ENCODE results near the gene BICRA.
"Not testable (repeated sequence)": the region's sequence is repeated elsewhere in the genome, so short reads cannot be mapped to it uniquely, and the experiment has no call there.

The BICRA gene

GRCh38 chr19:47700934-47701716, 92.2 kb downstream of the BICRA start:
- Mint-ChIP-seq H3K9me3 (no peaks in the 10 kb centered on the region), H3K4me3 (no peak overlapping the region), H3K27ac (no peak overlapping the region), H3K4me1 (ENCODE audit: low read depth in 2 of 2) (peaks cover 0 to 2% of the 10 kb centered on the region in 2 donors), H3K36me3 (ENCODE audit: insufficient read depth) (peaks cover 31% of the 10 kb centered on the region), H3K27me3 (no peaks in the 10 kb centered on the region)
- ATAC-seq (replicated peaks), result no peak
- DNase-seq, result no peak

- peaks cover 3 to 5% of the 10 kb centered on the region in 2 donors for H3K27me3 Mint-ChIP-seq
- H3K4me1 Mint-ChIP-seq (ENCODE audit: low read depth in 2 of 2), result peaks cover 2 to 4% of the 10 kb centered on the region in 2 donors
- no peak overlapping the region for H3K27ac Mint-ChIP-seq
- no peaks in the 10 kb centered on the region for H3K9me3 Mint-ChIP-seq
- H3K36me3 Mint-ChIP-seq (ENCODE audit: insufficient read depth), result peaks cover 31% of the 10 kb centered on the region
- no peak for DNase-seq
- no peak overlapping the region for H3K4me3 Mint-ChIP-seq
- ATAC-seq (replicated peaks), result no peak
Measured at GRCh38 chr19:47701717-47702552, 93.0 kb downstream of the BICRA start.

DNA sequence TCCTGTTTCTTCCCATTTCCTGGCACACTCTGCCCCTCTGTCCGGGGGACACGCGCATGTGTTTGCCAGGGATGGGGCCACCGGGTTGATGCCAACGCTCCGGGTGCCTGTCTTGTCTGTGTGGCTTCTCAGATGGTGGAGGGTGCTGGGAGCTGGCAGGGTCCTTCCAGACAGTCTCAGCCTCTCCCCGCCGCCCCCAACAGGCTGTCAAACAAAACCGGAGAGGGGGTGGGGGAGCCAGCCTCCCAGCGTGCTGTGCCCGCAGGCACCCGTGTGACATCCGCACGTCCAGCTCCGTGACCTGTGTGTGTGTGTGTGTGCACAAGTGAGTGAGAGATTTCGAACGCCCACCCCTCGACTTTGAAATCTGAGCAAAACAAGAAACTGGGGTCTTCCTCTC, 93.7 kb downstream of the BICRA start:
- Mint-ChIP-seq H3K27ac (peak overlapping the region in 1 of 2 donors; percentile 33), H3K4me3 (no peak overlapping the region), H3K27me3 (peaks cover 10 to 12% of the 10 kb centered on the region in 2 donors), H3K9me3 (no peaks in the 10 kb centered on the region), H3K4me1 (ENCODE audit: low read depth in 2 of 2) (peaks cover 6 to 8% of the 10 kb centered on the region in 2 donors), H3K36me3 (ENCODE audit: insufficient read depth) (peaks cover 31% of the 10 kb centered on the region)
- ATAC-seq (replicated peaks), result no peak
- DNase-seq, result no peak

DNA sequence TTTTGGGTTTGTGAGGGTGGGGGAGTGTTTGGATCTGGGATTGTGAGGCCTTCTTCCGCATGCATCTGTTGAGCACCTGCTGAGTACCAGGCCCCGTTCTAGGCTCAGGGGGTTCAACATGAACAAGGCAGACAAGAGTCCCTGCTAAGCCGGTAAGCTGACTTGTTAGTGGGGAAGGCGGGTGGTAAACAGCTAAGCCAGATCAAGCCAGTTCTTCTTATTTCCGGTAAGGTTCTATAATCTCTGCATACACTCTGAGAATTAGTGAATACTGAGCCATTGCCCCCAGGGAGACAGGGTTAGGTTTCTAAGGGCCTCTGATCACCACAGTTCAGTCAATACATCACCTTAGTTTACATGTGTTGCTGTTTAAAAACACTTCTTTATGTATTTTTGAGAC, 94.4 kb downstream of the BICRA start:
- H3K9me3 Mint-ChIP-seq, result no peaks in the 10 kb centered on the region
- H3K36me3 Mint-ChIP-seq (ENCODE audit: insufficient read depth), result peaks cover 26% of the 10 kb centered on the region
- peaks cover 6% of the 10 kb centered on the region in 2 donors for H3K4me1 Mint-ChIP-seq (ENCODE audit: low read depth in 2 of 2)
- H3K4me3 Mint-ChIP-seq, result no peak overlapping the region
- ATAC-seq (replicated peaks), result no peak
- peak overlapping the region; percentile 33 to 44 for H3K27ac Mint-ChIP-seq
- H3K27me3 Mint-ChIP-seq, result peaks cover 10 to 14% of the 10 kb centered on the region in 2 donors
- DNase-seq, result no peak

GRCh38 chr19:47704024-47704423, 95.1 kb downstream of the BICRA start:
- Mint-ChIP-seq H3K4me3 (no peak overlapping the region), H3K36me3 (ENCODE audit: insufficient read depth) (peaks cover 21% of the 10 kb centered on the region), H3K4me1 (ENCODE audit: low read depth in 2 of 2) (peaks cover 6% of the 10 kb centered on the region in 2 donors), H3K27me3 (peaks cover 10 to 14% of the 10 kb centered on the region in 2 donors), H3K9me3 (no peaks in the 10 kb centered on the region), H3K27ac (peak overlapping the region; percentile 33 to 44)
- DNase-seq, result no peak
- no peak for ATAC-seq (replicated peaks)

GRCh38 chr19:47704656-47705055, 95.7 kb downstream of the BICRA start:
- Mint-ChIP-seq H3K27ac (no peak overlapping the region), H3K9me3 (no peaks in the 10 kb centered on the region), H3K4me1 (ENCODE audit: low read depth in 2 of 2) (peaks cover 6% of the 10 kb centered on the region in 2 donors), H3K27me3 (peaks cover 10 to 14% of the 10 kb centered on the region in 2 donors), H3K36me3 (ENCODE audit: insufficient read depth) (peaks cover 18% of the 10 kb centered on the region), H3K4me3 (no peak overlapping the region)
- DNase-seq (no peak), ATAC-seq (replicated peaks) (no peak)

- Mint-ChIP-seq H3K4me1 (ENCODE audit: low read depth in 2 of 2) (peaks cover 6% of the 10 kb centered on the region in 2 donors), H3K36me3 (ENCODE audit: insufficient read depth) (peaks cover 10% of the 10 kb centered on the region), H3K27ac (no peak overlapping the region), H3K27me3 (peaks cover 22 to 26% of the 10 kb centered on the region in 2 donors), H3K4me3 (no peak overlapping the region), H3K9me3 (no peaks in the 10 kb centered on the region)
- ATAC-seq (replicated peaks) (peak; percentile 89), DNase-seq (peak; percentile 68 to 70 (median 68))
Measured at GRCh38 chr19:47707135-47707925, 98.4 kb downstream of the BICRA start.

GRCh38 chr19:47711652-47712242, 102.8 kb downstream of the BICRA start:
- peaks cover 52 to 57% of the 10 kb centered on the region in 2 donors for H3K27me3 Mint-ChIP-seq
- H3K36me3 Mint-ChIP-seq (ENCODE audit: insufficient read depth), result peaks cover 3% of the 10 kb centered on the region
- no peak overlapping the region for H3K27ac Mint-ChIP-seq
- no peak for DNase-seq
- peaks cover 6% of the 10 kb centered on the region in 2 donors for H3K4me1 Mint-ChIP-seq (ENCODE audit: low read depth in 2 of 2)
- H3K9me3 Mint-ChIP-seq, result no peaks in the 10 kb centered on the region
- no peak for ATAC-seq (replicated peaks)
- no peak overlapping the region for H3K4me3 Mint-ChIP-seq

DNA sequence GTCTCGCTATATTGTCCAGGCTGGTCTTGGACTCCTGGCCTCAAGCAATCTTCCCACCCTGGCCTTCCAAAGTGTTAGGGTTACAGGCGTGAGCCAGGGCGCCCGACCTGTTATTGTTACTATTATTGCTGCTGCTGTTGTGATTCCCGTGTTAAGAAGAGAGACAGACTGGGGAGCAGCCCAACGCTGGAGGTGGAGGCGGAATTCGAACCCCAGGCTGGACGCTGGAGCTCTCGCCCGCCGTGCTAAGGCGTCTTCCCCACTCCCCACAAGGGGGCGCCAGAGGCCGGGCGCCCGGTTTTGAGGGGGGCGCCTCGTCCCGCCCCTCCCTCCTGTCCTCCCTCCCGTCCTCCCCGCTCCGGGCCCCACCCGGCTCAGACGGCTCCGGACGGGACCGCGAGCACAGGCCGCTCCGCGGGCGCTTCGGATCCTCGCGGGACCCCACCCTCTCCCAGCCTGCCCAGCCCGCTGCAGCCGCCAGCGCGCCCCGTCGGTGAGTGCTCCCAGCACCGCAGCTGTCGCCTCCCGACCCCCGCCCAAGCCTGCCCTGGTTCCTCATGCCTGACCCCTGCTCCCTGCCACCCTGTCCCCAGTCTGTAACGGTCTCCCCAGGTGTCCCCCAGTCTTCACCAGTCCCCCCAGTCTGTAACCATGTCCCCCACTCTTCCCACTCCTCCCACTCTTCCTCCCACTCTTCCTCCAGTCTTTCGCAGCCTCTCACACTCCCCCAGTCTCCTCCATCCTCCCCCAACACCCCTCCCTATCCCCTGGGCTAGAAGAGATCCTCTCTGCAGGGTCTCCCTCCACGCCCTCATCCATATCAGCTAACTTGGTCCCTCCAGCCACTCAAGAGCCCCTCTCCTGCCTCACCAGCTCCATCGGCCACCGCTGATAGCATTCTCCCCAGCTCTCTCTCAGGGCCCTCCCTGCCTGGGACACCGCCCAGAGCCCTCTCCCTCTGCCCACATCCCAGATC, 104.4 kb downstream of the BICRA start, which contains the start of gene EHD2:
Gene EHD2 (plus strand): TSS at position 377 of the 976 bp plus-strand sequence. CDS start 3,191 bp downstream, outside the sequence.
- H3K27ac Mint-ChIP-seq, result no peak within 1 kb of the TSS
- no peak within 1 kb of the TSS for H3K4me3 Mint-ChIP-seq
- peaks cover 51 to 57% of the 10 kb centered on the region in 2 donors for H3K27me3 Mint-ChIP-seq
- H3K4me1 Mint-ChIP-seq (ENCODE audit: low read depth in 2 of 2), result no peaks in the 10 kb centered on the region
- no peaks in the 10 kb centered on the region for H3K9me3 Mint-ChIP-seq
- H3K36me3 Mint-ChIP-seq (ENCODE audit: insufficient read depth), result peaks cover 3% of the 10 kb centered on the region
- ATAC-seq (replicated peaks) (peak; percentile 59), DNase-seq (peak in 1 of 3 experiments; percentile 17)

- Mint-ChIP-seq H3K9me3 (no peaks in the 10 kb centered on the region), H3K27ac (no peak overlapping the region), H3K36me3 (ENCODE audit: insufficient read depth) (peaks cover 3% of the 10 kb centered on the region), H3K4me1 (ENCODE audit: low read depth in 2 of 2) (no peaks in the 10 kb centered on the region), H3K4me3 (no peak overlapping the region), H3K27me3 (peaks cover 57 to 59% of the 10 kb centered on the region in 2 donors)
- no peak for DNase-seq
- ATAC-seq (replicated peaks), result no peak
Measured at GRCh38 chr19:47714339-47714738, 105.4 kb downstream of the BICRA start.

DNA sequence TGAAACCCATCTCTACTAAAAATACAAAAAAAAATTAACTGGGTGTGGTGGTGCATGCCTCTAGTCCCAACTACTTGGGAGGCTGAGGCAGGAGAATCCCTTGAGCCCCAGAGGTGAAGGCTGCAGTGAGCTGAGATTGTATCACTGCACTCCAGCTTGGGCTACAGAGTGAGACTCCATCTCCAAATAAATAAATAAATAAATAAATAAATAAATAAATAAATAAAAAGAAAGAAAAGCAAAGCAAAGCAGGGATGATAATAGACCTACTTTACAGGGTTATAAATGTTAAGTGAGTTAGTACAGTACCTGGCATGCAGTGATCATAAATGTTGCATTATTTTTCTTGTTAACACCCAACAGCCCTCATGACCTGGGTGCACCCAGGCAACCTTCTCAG, 105.9 kb downstream of the BICRA start:
- not testable (repeated sequence) for H3K9me3 Mint-ChIP-seq; H3K27ac Mint-ChIP-seq; DNase-seq; H3K4me3 Mint-ChIP-seq; H3K4me1 Mint-ChIP-seq (ENCODE audit: low read depth in 2 of 2); H3K36me3 Mint-ChIP-seq (ENCODE audit: insufficient read depth); ATAC-seq (replicated peaks)
- H3K27me3 Mint-ChIP-seq, result peaks cover 57 to 60% of the 10 kb centered on the region in 2 donors
